HS-5 (cell line): Measurements from ENCODE around the gene KDELR3.

Source experiments
- DNase-seq: peaks from one replicate; pipeline ENCODE4 v3.0.0-alpha.2; 2012; ENCODE audit warnings: low read depth

KDELR3 gene

GRCh38 chr22:38467904-38468442 lies at the start of gene KDELR3:
Gene KDELR3, plus strand, starts transcription at chr22:38468096. Its CDS starts 138 bp downstream, at chr22:38468234.
- no peak for DNase-seq

- no peak for DNase-seq
Observed at GRCh38 chr22:38418589-38418988, 49.3 kb upstream of the KDELR3 start.

- DNase-seq: no peak
Observed at GRCh38 chr22:38419121-38419857, 48.6 kb upstream of the KDELR3 start.

DNA sequence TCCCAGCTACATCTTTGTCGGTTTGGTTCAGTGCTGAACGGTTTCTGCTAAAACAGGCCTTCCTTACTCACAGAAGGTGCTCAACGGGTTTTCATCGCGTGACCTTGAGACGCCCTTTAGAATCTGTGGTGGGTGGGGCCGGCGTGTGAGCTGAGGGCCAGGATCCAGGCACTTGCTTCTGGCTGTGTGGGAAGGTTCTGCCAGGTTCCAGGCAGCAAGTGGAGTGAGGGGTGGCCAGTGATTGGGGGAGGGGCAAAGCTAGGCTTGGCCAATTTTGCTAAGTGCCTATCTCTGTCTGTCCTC lies 48.1 kb upstream of the KDELR3 start:
- DNase-seq: no peak

GRCh38 chr22:38420734-38421133 lies 47.2 kb upstream of the KDELR3 start:
- DNase-seq: no peak

GRCh38 chr22:38422611-38423511 lies 45.0 kb upstream of the KDELR3 start:
- no peak for DNase-seq

- DNase-seq: no peak
Observed at GRCh38 chr22:38423512-38424503, 44.1 kb upstream of the KDELR3 start.

- DNase-seq: no peak
Observed at GRCh38 chr22:38424525-38425080, 43.3 kb upstream of the KDELR3 start.

DNA sequence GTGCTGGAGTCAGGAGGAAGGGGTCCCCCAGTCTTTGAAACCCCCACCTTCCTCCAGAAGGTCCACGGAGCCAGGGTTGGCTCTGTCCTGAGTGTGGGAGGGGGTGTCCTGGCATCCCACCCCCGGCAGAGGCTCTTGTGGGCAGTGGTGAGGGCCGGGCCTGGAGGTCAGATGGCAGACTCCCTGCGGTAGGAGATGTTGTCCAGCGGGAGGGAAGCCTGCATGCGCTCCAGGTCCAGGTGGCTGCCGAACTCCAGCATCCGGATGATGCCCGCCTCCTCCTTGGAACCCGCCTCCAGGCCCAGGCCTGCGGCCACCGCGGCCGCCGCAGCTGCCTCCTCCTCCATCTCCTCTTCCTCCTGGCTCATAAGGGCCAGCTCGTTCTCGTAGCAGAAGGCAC lies 41.3 kb upstream of the KDELR3 start:
- DNase-seq: no peak

GRCh38 chr22:38427465-38427864 lies 40.4 kb upstream of the KDELR3 start:
- DNase-seq: no peak

DNA sequence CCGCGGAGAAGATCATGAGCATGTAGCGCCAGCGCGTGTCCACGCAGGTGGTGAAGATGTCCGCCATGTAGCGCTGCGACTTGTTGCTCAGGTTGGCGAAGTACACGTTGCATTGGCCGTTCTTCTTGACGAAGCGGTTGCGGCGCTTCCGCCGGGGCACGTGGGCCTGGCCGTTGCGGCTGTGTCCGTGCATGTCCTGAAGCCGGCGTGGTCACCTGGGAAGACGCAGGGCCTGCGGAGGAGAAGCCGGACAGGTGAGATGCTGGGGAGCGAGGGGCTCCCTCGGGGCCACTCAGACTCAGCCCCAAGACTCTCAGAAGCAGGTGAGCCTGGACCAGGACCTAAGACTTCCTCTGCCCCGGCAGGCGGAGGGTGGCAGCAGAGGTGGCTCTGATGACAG lies 40.0 kb upstream of the KDELR3 start:
- DNase-seq: no peak

GRCh38 chr22:38428714-38429113 lies 39.2 kb upstream of the KDELR3 start:
- no peak for DNase-seq

- no peak for DNase-seq
Observed at GRCh38 chr22:38429499-38430068, 38.3 kb upstream of the KDELR3 start.

GRCh38 chr22:38431266-38432010 lies 36.5 kb upstream of the KDELR3 start:
- no peak for DNase-seq

DNA sequence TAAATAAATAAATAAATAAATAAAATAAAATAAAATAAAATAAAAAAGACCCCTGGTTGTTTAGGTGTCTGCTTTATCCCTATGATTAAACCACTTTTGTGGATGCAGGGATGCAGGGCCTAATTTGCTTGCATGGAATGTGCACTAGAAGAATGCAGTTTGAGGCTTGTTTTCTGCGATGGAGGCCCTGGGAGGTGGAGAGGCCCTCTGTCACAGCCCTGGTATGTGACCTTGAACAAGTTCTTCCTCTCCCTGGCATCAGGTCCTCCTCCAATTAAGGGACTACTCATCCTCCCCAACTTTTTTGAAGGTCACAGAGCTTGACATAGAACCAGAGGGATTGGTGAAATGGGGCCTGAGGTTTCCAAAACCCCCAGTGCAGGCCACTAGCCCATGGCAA lies 35.6 kb upstream of the KDELR3 start:
- DNase-seq: no peak

DNA sequence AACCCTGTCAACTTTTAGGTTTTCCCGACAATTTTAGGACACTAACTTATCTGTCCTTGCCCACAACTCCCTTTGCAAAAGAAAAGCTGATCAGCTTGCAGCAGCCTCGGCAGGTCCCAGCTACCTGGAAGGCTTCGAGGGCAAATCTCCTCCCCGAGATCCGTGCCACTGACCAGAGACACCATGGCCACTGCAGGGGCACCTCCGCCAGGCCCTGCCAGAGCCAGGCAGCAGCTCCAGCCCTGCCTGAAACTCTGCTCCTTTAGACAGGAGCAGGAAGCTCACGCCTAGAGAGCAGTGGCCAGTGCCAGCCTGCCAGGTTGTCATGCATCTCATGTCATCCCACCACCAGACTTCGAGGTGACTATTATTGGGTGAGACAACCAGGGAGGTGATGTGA lies 34.0 kb upstream of the KDELR3 start:
- no peak for DNase-seq

- no peak for DNase-seq
Observed at GRCh38 chr22:38435010-38435409, 32.9 kb upstream of the KDELR3 start.

- no peak for DNase-seq
Observed at GRCh38 chr22:38435965-38436364, 31.9 kb upstream of the KDELR3 start.

DNA sequence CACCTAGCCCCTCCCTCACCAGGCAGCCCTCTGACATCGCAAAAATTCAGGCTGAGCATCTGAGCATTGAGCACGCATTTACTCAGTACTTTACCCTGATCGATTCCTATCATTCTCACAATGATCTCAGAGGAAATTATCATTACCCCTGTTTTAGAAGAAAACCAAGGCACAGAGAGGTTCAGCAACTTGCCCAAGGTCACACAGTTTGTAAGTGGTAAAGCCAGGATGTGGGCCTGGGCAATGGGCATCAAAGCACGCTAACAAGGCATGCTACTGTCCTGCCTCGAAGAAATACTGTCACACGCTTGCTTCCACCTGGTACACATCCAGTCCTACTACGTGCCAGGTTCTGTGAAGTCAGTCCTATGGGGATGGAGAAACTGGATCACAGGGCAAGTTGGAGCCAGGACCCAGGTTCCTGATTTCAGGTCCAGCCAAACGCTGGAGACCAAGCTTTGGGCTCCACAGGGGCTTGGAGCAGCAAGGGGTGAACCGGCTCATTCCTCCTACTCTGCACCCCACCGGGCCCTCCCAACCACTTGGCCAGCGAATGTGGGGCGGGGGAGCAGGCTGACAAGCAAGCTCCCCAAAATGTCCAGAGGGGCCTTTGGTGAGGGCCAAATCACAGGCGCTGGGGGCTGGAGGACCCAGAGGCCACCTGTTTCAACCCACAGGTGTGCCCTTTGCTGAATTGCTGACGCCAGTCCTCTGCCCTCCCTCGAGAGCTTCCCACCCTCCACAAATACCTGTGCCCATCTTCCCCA lies 31.1 kb upstream of the KDELR3 start:
- no peak for DNase-seq

- no peak for DNase-seq
Observed at GRCh38 chr22:38437416-38437815, 30.5 kb upstream of the KDELR3 start.
